SK-N-SH treated with all-trans-retinoic acid at 6 μM for 48 hours (cell line): Measurements from ENCODE around the gene APC2.

Source experiments
- ATAC-seq: fragments of 200-7000 bp; cut with Tn5 transposase; 3 replicates; pipeline ENCODE4 v1.9.1; 2020; ENCODE audit warnings: mild to moderate bottlenecking, moderate library complexity
- ARNTL ChIP-seq: fragments of 450-650 bp; formaldehyde crosslinking; IDR thresholded peaks from 2 replicates; pipeline ENCODE4 v1.5.0; 2020; ENCODE audit warnings: low read depth, mild to moderate bottlenecking, moderate library complexity, borderline replicate concordance
- CSDC2 ChIP-seq: fragments of 250-450 bp; sonication (Bioruptor Pico); IDR thresholded peaks from 2 replicates; pipeline ENCODE4 v1.5.0; 2020; ENCODE audit warnings: mild to moderate bottlenecking, moderate library complexity
- CSRNP3 ChIP-seq: fragments of 250-450 bp; sonication (Bioruptor Pico); IDR thresholded peaks from 2 replicates; pipeline ENCODE4 v1.5.1; 2021; ENCODE audit warnings: mild to moderate bottlenecking, moderate library complexity
- ESRRG ChIP-seq: fragments of 250-450 bp; sonication (Bioruptor Pico); IDR thresholded peaks from 2 replicates; pipeline ENCODE4 v1.6.1; 2021; ENCODE audit warnings: mild to moderate bottlenecking
- GLIS3 ChIP-seq: fragments of 250-450 bp; sonication (Bioruptor Pico); IDR thresholded peaks from 2 replicates; pipeline ENCODE4 v1.5.0; 2020; ENCODE audit warnings: mild to moderate bottlenecking, moderate library complexity
- ISL1 ChIP-seq: fragments of 250-450 bp; sonication (Bioruptor Pico); IDR thresholded peaks from 2 replicates; pipeline ENCODE4 v2.1.2; 2022; ENCODE audit warnings: mild to moderate bottlenecking, moderate library complexity
- OSR1 ChIP-seq: fragments of 250-450 bp; sonication (Bioruptor Pico); IDR thresholded peaks from 2 replicates; pipeline ENCODE4 v1.8.0; 2022; ENCODE audit warnings: moderate library complexity, mild to moderate bottlenecking, inconsistent platforms
- PATZ1 ChIP-seq: fragments of 250-450 bp; sonication (Bioruptor Pico); IDR thresholded peaks from 2 replicates; pipeline ENCODE4 v1.8.0; 2020; ENCODE audit warnings: mild to moderate bottlenecking, moderate library complexity, borderline replicate concordance
- RARB ChIP-seq: fragments of 250-450 bp; sonication (Bioruptor Pico); IDR thresholded peaks from 2 replicates; pipeline ENCODE4 v1.8.0; 2021; ENCODE audit warnings: mild to moderate bottlenecking, moderate library complexity
- SNAI2 ChIP-seq: fragments of 250-450 bp; sonication (Bioruptor Pico); IDR thresholded peaks from 2 replicates; pipeline ENCODE4 v1.5.0; 2020; ENCODE audit warnings: mild to moderate bottlenecking, moderate library complexity
- TCF4 ChIP-seq: fragments of 250-450 bp; sonication (Bioruptor Pico); IDR thresholded peaks from 2 replicates; pipeline ENCODE4 v1.8.0; 2021; ENCODE audit warnings: mild to moderate bottlenecking, moderate library complexity, borderline replicate concordance
- TOX ChIP-seq: fragments of 250-450 bp; sonication (Bioruptor Pico); IDR thresholded peaks from 2 replicates; pipeline ENCODE4 v1.8.0; 2021; ENCODE audit warnings: mild to moderate bottlenecking, moderate library complexity, borderline replicate concordance
- ZC3H10 ChIP-seq: fragments of 250-450 bp; sonication (Bioruptor Pico); IDR thresholded peaks from 2 replicates; pipeline ENCODE4 v1.5.1; 2021; ENCODE audit warnings: mild to moderate bottlenecking, moderate library complexity
- ZFP3 ChIP-seq: fragments of 250-450 bp; sonication (Bioruptor Pico); IDR thresholded peaks from 2 replicates; pipeline ENCODE4 v1.5.0; 2020; ENCODE audit warnings: mild to moderate bottlenecking, moderate library complexity
- ZFP30 ChIP-seq: fragments of 450-650 bp; formaldehyde crosslinking; IDR thresholded peaks from 2 replicates; pipeline ENCODE4 v1.5.0; 2022; ENCODE audit warnings: mild to moderate bottlenecking, moderate library complexity
- ZNF70 ChIP-seq: fragments of 450-650 bp; formaldehyde crosslinking; IDR thresholded peaks from 2 replicates; pipeline ENCODE4 v1.5.0; 2020; ENCODE audit warnings: mild to moderate bottlenecking, moderate library complexity
- ZNF8 ChIP-seq: fragments of 450-650 bp; formaldehyde crosslinking; IDR thresholded peaks from 2 replicates; pipeline ENCODE4 v1.5.0; 2020; ENCODE audit warnings: mild to moderate bottlenecking, moderate library complexity
- TF ChIP-seq, protein P1 (sequence below): fragments of 250-450 bp; sonication (Bioruptor Pico); IDR thresholded peaks from 2 replicates; pipeline ENCODE4 v1.8.0; 2021; ENCODE audit warnings: low read depth, mild to moderate bottlenecking, moderate library complexity, borderline replicate concordance

APC2 gene

DNA sequence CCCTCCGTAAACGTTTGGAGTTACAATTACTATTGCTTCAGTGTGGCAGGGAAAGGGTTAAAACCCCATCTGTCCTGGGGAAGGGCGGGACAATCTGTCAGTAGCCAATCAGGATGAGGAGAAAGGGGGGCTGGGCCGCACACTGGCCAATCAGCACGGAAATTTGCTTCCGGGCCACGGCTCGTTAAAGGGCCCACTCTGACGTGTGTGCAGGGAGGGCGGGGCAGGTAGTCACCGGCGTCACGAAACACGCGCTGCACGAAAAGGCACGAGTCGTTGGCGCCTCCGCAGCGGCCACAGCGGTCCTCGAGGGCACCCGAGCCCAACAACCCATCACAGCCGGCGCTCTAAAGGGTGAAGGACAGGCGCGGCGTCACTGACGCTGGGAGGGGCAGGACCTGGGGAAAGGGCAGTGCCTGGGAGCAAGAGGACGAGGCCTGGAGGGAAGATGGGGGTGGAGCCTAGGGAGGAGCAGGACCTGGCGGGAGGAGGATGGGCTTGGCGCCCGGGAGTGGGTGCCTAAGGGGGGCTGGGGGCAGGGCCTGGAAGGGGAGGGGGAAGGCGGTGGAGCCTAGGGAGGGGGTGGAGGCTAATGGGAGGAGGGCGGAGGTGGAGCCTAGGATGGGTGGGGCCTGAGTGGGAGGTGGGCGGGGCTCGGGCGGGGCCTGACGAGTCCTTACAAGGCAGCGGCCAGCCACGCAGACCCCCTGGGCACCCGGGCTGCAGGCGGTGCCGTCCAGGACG lies 58.0 kb downstream of the APC2 start:
- ATAC-seq = peak; percentile 86

GRCh38 chr19:1508507-1508856 lies 58.6 kb downstream of the APC2 start:
- TF ChIP-seq ZC3H10 (CRISPR knock-in tag) (no peak), ARNTL (no peak), ESRRG (CRISPR knock-in tag) (no peak)
- TF ChIP-seq, all 23 proteins: peak for 0
- no peak for ATAC-seq

More for the DNA sequence above, 58.0 kb downstream of the APC2 start:
- no peak for TF ChIP-seq TCF4 (CRISPR knock-in tag)
- no peak for TF ChIP-seq ISL1 (CRISPR knock-in tag)
- TF ChIP-seq RARB (CRISPR knock-in tag) = no peak
- TF ChIP-seq ZNF70 (CRISPR knock-in tag) = no peak
- TF ChIP-seq CSRNP3 = no peak
- TF ChIP-seq PATZ1 (CRISPR knock-in tag) = no peak
- no peak for TF ChIP-seq ZNF8
- TF ChIP-seq OSR1 (CRISPR knock-in tag) = no peak
- TF ChIP-seq ARNTL = no peak
- TF ChIP-seq SNAI2 (CRISPR knock-in tag) = no peak
- TF ChIP-seq CSDC2 (CRISPR knock-in tag) = no peak

DNA sequence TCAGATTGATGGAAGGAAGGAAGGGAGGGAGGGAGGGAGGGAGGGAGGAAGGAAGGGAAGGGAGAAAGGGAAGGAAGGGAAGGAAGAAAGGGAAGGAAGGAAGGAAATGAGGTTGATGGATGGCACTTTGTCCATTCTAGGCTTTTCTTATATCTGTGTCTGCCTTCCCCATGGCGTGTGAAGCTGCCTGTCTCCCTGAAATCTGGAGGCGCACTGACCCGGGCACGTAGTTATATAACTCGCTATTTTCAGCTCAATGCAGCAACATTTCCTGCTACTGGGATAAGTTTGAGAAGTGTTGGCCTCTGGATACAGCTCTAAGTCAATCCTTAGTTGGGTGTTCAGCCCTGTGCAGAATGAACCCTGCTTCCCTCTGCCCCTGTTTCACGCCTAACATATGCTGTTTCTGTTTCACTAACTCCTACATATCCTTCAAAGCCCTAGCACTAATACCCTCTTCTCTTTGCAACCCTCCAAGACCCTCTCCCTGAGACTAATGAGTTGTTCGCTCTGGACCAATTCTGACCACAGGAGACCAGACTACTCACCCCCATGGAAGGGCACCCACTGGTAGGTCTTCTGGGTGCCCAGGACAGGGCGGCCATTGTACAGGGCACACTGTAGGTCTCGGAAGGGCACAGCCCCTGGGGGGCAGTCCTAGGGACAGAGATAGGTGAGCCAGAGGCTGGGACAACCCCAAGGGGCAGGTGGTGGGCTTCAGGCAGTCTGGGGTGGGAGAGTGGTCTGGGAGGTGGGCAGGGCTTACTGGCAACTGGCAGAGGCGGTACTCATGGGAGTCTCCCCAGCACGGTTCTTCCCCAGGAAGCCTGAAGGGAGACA lies 59.9 kb downstream of the APC2 start:
- no peak for ATAC-seq

GRCh38 chr19:1510442-1510806 lies 60.5 kb downstream of the APC2 start:
- no peak for TF ChIP-seq TCF4 (CRISPR knock-in tag)
- TF ChIP-seq TOX (CRISPR knock-in tag) = no peak
- TF ChIP-seq CSDC2 (CRISPR knock-in tag) = no peak
- no peak for TF ChIP-seq ZFP3 (CRISPR knock-in tag)
- TF ChIP-seq ZNF70 (CRISPR knock-in tag) = no peak
- no peak for TF ChIP-seq ZFP30
- TF ChIP-seq, protein P1, sequence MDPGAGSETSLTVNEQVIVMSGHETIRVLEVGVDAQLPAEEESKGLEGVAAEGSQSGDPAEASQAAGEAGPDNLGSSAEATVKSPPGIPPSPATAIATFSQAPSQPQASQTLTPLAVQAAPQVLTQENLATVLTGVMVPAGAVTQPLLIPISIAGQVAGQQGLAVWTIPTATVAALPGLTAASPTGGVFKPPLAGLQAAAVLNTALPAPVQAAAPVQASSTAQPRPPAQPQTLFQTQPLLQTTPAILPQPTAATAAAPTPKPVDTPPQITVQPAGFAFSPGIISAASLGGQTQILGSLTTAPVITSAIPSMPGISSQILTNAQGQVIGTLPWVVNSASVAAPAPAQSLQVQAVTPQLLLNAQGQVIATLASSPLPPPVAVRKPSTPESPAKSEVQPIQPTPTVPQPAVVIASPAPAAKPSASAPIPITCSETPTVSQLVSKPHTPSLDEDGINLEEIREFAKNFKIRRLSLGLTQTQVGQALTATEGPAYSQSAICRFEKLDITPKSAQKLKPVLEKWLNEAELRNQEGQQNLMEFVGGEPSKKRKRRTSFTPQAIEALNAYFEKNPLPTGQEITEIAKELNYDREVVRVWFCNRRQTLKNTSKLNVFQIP = no peak
- TF ChIP-seq ISL1 (CRISPR knock-in tag) = no peak
- TF ChIP-seq ZNF8 = no peak
- TF ChIP-seq CSRNP3 = no peak
- TF ChIP-seq RARB (CRISPR knock-in tag) = no peak
- TF ChIP-seq OSR1 (CRISPR knock-in tag) = no peak
- ATAC-seq = no peak

More for the DNA sequence above, 59.9 kb downstream of the APC2 start:
- TF ChIP-seq PATZ1 (CRISPR knock-in tag) (no peak), GLIS3 (no peak), ISL1 (CRISPR knock-in tag) (no peak), ZFP3 (CRISPR knock-in tag) (peak; percentile 99)
